GM19328 (cell line): ENCODE measurements around the gene MUC5AC.
"Not testable (repeated sequence)": the region's sequence is repeated elsewhere in the genome, so short reads cannot be mapped to it uniquely, and the experiment has no call there.

ENCODE experiments used
- ATAC-seq: cut with Tn5 transposase; IDR thresholded peaks from one replicate; pipeline ENCODE4 v1.9.1; 2021; ENCODE audit warnings: mild to moderate bottlenecking, moderate library complexity; ENCODE audit not compliant: unreplicated experiment

MUC5AC gene

GRCh38 chr11:1160231-1161101 lies 2.7 kb downstream of the MUC5AC start:
- ATAC-seq, result no peak

DNA sequence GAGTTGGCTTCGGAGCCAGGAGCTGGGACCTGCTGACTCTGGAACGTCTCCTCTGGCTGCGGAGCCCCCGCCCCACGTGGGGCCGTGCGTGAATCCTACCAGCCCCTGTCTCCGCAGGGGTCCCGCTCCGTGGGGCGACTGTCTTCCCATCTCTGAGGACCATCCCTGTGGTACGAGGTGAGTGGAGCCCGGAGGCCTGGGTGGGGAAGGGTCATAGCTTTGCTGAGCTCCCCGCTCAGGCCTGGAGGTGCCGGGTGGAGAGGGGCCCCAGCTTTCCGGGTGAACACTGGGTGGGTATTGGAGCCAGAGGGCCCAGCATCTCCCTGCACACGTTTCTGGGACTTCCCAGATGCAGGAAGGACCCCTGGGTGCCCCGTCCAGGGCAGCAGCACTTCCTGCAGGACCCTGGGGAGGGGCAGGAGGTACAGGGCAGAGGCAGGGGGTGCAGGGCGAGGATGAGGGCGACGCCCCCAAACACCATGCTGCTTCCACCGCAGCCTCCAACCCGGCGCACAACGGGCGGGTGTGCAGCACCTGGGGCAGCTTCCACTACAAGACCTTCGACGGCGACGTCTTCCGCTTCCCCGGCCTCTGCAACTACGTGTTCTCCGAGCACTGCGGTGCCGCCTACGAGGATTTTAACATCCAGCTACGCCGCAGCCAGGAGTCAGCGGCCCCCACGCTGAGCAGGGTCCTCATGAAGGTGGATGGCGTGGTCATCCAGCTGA lies 3.8 kb downstream of the MUC5AC start:
- ATAC-seq, result no peak

GRCh38 chr11:1162138-1162475 lies 4.4 kb downstream of the MUC5AC start:
- no peak for ATAC-seq

DNA sequence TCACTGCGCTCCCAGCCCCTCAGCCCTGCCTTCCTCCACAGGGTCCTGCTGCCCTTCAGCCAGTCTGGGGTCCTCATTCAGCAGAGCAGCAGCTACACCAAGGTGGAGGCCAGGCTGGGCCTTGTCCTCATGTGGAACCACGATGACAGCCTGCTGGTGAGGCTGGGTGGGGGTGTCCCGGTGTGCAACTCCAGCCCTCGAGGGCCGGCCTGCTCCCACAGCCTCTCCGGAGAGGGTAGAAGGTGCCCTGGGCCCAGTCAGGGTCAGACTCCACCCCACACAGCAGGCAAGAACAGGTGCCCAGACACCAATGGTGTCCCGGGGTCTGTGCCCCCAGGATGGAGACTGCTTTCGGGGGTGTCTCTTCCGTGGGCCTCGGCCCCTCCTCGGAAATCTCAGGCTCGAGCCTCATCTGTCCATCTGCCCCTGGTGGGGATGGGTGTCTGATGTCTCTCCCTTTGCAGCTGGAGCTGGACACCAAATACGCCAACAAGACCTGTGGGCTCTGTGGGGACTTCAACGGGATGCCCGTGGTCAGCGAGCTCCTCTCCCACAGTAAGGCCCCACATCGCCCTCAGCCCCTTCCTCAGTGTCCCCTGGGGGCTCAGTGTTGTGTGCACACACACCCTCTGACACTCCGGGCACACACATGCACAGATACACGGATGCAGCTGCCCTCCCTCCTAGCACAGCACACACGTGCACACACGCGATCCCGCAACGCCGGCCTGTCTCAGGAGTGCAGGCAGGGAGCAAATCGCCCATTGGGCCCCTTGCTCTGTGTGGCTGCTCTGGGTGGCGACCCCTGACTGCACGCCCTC lies 4.9 kb downstream of the MUC5AC start:
- no peak for ATAC-seq

- no peak for ATAC-seq
Measured at GRCh38 chr11:1163321-1163910, 5.7 kb downstream of the MUC5AC start.

DNA sequence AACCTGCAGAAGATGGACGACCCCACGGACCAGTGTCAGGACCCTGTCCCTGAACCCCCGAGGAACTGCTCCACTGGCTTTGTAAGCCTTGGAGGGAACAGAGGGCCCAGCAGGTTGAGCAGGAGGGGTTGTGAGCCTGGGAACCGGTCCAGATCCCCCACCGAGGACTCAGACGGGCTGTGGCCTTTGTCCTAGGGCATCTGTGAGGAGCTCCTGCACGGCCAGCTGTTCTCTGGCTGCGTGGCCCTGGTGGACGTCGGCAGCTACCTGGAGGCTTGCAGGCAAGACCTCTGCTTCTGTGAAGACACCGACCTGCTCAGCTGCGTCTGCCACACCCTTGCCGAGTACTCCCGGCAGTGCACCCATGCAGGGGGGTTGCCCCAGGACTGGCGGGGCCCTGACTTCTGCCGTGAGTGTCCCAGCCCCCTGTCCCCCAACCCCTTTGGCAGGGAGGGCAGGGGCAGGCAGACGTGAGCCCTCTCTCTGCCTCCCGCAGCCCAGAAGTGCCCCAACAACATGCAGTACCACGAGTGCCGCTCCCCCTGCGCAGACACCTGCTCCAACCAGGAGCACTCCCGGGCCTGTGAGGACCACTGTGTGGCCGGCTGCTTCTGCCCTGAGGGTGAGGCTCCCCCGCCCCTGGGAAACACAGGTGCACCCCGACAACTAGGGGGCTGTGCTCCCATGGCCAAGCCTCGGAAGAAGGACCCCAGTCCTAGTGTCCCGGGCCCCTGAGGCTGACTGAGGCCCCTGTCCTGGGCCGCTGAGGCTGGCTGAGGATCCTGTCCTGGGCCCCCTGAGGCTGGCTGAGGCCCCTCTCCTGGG lies 6.4 kb downstream of the MUC5AC start:
- ATAC-seq, result no peak

GRCh38 chr11:1164779-1165255 lies 7.1 kb downstream of the MUC5AC start:
- ATAC-seq, result not testable (repeated sequence)

DNA sequence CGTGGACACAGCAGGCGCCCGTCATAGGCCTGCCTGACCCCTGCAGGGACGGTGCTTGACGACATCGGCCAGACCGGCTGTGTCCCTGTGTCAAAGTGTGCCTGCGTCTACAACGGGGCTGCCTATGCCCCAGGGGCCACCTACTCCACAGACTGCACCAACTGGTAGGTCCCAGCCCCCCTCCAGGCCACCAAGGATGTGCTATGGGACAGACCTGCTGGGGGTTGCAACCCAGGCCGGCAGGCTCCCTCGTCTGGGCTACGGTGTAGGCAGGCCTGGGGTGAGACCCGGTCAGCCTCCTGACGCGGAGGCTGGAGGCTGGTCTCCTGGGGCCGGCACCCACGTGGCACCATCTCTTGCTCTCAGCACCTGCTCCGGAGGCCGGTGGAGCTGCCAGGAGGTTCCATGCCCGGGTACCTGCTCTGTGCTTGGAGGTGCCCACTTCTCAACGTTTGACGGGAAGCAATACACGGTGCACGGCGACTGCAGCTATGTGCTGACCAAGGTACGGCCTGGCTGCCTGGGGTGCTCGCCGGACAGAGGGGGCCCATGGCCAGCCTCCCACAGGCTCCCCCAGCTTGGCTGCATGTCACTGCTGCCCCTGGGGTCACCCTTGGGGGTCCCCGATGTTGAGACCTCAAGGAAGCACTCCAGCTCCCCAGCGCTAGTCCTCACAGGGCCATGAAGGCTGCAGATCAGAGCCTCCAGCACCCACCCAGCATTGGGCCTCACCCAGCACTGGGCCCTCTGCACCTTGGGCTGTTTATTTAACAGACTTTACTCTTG lies 7.7 kb downstream of the MUC5AC start:
- ATAC-seq, result no peak

DNA sequence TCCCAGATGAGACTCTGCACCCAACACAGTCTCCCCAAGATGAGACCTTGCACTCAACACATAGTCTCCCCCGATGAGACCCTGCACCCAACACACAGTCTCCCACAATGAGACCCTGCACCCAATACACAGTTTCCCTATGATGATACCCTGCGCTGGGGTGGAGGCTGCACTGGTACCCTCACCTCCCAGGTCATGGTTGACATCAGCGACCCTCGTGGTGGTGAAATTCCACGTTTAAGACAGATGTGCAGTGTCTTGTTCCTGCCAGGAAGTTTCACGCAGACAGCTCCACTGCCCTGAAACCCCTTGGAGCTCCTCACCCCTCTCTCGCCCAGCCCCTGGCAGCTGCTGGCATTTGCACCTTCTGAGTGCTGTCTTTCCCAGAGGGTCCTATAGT lies 9.5 kb downstream of the MUC5AC start:
- ATAC-seq, result no peak

DNA sequence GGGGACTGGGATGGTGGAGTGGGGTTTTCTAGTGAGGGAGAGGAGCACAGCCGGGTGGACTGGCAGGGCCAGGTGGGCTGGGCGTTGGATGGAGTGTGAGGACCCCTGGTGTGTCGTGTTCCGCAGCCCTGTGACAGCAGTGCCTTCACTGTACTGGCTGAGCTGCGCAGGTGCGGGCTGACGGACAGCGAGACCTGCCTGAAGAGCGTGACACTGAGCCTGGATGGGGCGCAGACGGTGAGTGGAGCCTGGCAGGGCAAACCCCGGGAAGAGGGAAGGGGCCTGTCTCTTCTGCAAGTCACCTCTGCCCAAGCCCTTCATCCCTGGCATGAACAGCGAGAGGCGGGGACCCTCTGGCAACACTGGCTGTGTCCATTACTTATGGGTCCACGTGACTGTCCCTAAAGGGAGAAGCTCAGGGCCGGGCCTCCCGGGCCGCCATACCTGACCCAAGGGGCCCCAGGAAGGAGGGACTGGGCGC lies 10.0 kb downstream of the MUC5AC start:
- no peak for ATAC-seq

DNA sequence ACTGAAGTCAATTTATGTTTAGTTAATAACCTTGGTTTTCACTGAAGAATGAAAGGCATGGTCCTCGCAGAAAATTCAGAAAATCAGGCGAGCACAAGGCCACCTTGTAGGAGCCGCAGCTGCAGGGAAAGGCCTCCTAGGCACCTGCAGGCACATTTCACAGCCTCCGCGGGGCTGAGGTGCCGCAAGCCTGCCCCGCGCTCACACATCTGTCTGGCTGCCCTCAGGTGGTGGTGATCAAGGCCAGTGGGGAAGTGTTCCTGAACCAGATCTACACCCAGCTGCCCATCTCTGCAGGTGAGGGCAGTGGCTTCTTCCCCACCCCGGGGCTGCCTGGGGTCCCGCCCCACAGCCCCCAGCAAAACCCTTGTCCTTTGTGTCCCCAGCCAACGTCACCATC lies 10.5 kb downstream of the MUC5AC start:
- ATAC-seq, result no peak

DNA sequence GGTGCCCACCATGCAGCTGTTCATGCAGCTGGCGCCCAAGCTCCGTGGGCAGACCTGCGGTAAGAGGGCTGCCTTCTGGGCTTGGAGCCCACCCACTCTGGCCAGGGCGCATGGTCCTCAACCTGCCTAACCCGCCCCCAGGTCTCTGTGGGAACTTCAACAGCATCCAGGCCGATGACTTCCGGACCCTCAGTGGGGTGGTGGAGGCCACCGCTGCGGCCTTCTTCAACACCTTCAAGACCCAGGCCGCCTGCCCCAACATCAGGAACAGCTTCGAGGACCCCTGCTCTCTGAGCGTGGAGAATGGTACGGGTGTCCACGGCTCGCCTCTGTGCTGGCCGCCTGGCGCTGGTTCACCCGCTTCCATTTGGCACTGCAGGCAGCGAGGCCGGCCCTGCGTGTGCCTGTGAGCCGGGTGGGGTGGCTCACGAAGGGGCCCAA lies 11.0 kb downstream of the MUC5AC start:
- no peak for ATAC-seq

- ATAC-seq, result no peak
Measured at GRCh38 chr11:1171223-1171984, 13.7 kb downstream of the MUC5AC start.

DNA sequence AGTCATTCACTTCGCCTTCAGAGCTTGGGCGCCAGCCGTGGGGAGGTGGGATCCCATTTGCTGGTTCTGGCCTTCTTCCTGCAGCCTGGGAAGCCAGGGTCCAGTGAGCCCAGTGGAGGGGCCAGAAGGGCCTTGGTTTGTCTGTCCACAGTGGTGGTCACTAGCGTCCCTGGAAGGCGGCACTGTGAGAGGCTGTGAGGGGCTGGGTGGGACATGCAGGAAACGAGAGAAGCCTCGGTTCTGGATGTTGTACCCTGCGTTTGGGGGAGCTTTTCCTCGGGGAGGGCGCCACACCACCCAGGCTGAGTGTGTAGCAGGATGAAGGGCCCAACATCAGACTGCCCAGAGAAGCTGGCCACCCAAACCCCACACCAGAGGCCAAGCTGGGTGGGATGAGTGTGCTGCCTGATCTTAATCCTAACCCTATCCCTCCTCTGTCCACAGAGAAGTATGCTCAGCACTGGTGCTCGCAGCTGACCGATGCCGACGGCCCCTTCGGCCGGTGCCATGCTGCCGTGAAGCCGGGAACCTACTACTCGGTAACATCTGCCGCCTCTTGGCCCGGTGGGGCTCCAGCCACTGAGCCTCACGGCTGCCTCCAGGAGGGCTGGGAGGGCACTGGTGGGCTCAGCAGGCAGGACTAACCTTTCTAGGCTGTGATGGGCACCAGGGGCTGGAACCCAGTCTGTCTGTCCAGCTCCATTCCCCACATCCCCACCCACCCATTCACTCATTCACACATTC lies 14.4 kb downstream of the MUC5AC start:
- no peak for ATAC-seq

DNA sequence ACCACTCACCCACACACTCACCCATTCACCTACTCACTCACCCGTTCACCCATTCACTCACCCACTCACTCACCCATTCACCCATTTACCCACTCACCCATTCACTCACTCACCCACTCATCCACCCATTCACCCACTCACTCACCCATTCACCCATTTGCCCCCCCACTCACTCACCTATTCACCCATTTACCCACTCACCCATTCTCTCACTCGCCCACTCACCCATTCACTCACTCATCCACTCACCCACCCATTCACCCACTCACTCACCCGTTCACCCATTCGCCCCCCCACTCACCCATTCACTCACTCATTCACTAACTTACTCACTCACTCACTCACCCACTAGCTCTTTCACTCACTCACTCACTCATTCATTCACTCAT lies 15.0 kb downstream of the MUC5AC start:
- ATAC-seq, result no peak

DNA sequence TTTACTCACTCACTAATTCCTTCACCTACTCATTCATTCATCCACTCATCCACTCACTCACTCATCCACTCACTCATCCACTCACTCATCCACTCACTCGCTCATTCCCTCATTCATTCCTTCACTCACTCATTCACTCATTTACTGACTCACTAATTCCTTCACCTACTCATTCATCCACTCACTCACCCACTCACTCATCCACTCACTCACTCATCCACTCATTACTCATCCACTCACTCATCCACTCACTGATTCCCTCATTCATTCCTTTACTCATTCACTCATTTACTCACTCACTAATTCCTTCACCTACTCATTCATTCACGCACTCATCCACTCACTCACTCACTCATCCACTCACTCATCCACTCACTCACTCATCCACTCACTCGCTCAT lies 15.6 kb downstream of the MUC5AC start:
- ATAC-seq, result not testable (repeated sequence)

DNA sequence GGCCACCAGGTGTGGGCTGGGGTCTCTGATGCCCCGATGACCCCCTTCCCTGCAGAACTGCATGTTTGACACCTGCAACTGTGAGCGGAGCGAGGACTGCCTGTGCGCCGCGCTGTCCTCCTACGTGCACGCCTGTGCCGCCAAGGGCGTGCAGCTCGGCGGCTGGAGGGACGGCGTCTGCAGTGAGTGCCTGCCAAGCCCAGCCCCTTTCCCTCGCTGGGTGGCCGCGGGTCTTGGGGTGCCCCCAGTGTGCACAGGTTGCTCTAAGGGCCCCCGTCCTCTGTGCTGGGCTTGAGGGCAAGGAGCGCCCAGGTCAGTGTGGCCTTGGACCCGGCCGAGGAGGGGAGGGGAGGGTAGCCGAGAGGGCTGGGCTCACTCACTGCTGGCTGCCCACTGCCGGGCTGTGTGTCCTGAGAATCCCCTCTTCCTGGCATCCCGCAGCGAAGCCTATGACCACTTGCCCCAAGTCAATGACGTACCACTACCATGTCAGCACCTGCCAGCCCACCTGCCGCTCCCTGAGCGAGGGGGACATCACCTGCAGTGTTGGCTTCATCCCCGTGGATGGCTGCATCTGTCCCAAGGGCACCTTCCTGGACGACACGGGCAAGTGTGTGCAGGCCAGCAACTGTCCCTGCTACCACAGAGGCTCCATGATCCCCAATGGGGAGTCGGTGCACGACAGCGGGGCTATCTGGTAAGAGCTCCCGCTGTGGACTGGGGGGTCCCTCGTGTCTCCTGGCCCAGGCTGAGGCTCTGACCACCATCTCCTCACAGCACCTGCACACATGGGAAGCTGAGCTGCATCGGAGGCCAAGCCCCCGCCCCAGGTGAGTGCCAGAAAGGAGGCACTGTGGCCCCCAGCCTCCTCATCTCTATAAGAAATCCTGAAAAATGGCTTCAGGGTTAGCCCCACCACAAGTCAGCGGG lies 17.0 kb downstream of the MUC5AC start:
- no peak for ATAC-seq
